Fibroblast of skin of scalp (primary cell): ENCODE results near the gene CCDC57.

Experiments
- DNase-seq: peaks from one replicate; pipeline ENCODE4 v3.0.0-alpha.2; 2013

CCDC57 gene

DNA sequence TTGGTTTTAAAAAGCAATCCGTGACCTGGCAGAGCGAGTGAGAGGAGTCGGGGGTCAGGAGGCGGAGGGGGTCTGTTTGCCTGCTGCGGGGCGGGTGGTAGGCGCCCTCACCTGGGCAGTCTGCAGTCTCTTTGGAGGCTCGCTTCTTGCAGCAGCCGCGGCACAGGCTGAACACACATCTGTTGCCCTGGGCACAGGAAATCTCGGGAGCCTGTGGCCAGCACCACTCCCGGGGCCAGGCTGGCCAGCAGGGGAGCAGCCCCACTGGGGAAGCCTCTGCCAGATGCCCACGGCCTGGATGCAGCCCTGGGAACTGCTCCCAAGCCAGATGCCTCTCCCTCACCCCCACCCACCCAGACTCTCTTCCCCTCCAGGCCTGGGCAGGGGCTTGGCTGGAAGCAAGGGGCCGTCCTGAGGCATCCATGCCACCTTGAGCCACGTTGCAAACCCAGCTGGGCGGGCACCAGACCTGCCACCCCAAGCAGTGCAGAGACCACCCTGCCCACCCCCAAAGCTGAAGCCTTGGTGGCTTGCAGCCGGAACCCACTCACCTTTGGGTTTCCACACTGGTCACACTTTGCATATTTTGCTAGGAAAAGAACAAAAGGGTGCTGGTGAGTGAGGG lies 154.3 kb downstream of the CCDC57 start:
- DNase-seq = no peak

GRCh38 chr17:82056729-82057621 lies 155.7 kb downstream of the CCDC57 start:
- no peak for DNase-seq

- no peak for DNase-seq
Observed at GRCh38 chr17:82055965-82056728, 156.5 kb downstream of the CCDC57 start.

DNA sequence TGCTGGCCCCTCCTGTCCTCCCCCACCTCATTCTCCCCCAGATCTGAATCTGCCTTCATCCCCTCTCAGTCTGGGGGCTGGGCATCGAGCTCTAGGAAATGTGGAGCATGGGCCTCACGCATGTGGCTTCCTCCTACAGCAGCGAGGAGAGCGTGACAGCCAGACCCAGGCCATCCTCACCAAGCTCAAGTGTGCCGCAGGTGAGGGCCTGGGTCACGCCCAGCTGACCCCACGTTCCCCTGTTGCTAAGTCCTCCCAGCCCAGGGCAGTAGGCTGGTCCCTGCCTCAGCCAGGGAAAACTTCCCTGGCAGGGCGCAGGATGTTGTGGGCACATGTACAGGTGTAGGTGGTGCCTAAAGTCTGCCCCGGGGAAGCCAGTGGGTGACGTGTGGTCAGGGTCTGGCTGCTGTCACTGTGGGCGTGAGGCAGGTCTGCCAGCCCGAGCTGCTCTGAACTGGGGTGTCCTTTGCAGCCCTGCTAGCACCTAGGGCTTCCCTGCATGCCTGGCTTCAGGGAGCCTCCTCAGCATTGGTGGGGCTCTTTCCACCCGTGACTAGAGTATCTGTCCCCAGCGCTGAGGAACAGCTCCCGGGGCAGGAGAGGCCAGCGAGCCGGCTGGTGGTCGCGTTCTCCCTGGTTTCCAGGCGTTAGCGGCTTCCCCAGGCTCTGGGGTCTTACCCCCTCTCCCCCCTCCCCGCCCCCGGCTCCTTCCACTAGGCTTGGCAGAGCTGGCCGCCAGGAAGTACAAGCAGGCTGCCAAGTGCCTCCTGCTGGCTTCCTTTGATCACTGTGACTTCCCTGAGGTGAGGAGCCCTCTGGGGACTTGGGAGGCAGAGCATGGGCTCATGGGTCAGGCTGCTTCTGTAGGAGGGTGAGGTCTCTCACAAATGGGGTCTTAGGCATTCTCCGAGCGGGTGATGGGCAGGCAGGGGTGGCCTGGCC lies 157.3 kb downstream of the CCDC57 start:
- no peak for DNase-seq

DNA sequence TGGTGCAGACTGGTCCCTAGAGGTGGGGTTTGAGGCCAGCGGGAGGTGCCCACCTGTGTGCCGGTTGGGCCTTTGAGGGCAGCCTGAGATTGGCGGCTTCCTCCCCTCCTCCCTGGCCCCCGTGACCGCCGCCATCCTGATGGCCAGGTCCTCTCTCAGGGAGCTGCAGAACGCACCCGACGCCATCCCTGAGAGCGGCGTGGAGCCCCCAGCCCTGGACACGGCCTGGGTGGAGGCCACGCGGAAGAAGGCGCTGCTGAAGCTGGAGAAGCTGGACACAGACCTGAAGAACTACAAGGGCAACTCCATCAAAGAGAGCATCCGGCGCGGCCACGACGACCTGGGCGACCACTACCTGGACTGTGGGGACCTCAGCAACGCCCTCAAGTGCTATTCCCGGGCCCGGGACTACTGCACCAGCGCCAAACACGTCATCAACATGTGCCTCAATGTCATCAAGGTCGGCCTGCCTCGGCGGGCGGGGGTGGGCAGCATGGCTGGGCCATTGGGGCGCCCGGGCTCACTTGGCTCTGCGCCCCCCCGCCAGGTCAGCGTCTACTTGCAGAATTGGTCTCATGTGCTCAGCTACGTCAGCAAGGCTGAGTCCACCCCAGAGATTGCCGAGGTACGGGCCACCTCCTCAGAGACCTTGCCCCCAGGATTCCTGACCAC lies 158.2 kb downstream of the CCDC57 start:
- no peak for DNase-seq

DNA sequence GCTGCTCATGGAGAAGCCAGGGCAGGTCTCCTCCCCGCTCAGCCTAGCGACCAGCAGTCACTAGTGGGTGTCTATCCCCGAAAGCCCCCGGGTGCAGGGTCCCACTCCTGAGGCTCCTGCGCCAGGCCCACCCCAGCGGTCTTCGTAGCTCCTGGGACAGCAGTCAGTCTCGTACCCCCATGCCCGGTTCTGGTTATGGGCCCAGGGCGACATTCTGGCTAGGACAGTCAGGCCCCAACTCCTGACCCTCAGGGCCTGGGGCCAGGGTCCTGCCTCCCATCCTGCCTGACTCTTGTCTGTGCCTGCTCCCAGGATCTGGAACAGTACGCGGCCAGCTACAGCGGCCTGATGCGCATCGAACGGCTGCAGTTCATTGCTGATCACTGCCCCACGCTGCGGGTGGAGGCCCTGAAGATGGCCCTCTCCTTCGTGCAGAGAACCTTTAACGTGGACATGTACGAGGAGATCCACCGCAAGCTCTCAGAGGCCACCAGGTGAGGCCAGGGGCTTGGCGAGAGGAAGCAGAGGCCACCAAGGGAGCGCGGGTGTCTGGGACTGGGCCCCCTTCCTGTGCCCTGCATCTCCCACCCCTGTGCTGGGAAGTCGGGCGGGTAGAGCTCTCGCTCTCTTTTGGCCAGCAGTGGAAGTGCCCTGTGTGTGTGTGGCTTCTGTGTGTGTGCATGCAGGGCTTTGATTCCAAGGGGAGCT lies 158.9 kb downstream of the CCDC57 start:
- DNase-seq = no peak

- no peak for DNase-seq
Observed at GRCh38 chr17:82053130-82053529, 159.5 kb downstream of the CCDC57 start.

DNA sequence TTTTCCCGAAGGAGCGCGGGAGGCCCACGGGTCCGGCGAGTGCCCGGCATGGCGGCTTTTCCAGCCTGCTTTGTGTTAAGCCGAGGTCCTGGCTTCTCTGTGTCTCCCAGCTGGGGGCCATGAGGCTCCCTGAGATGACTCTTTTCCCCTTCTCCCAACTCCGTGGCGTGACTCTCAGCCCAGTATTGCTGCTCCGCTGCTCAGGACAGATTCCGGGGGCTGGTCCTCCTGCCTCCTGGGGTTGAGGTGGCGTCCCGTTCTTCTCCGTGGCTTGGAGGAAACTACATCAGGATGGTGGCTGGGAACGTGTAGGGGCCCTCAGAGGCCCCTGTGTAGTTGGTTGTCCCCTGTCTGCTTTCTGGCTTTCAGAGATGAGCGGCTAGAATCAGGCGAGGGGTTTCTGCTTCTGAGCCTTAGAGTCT lies 160.0 kb downstream of the CCDC57 start:
- no peak for DNase-seq

DNA sequence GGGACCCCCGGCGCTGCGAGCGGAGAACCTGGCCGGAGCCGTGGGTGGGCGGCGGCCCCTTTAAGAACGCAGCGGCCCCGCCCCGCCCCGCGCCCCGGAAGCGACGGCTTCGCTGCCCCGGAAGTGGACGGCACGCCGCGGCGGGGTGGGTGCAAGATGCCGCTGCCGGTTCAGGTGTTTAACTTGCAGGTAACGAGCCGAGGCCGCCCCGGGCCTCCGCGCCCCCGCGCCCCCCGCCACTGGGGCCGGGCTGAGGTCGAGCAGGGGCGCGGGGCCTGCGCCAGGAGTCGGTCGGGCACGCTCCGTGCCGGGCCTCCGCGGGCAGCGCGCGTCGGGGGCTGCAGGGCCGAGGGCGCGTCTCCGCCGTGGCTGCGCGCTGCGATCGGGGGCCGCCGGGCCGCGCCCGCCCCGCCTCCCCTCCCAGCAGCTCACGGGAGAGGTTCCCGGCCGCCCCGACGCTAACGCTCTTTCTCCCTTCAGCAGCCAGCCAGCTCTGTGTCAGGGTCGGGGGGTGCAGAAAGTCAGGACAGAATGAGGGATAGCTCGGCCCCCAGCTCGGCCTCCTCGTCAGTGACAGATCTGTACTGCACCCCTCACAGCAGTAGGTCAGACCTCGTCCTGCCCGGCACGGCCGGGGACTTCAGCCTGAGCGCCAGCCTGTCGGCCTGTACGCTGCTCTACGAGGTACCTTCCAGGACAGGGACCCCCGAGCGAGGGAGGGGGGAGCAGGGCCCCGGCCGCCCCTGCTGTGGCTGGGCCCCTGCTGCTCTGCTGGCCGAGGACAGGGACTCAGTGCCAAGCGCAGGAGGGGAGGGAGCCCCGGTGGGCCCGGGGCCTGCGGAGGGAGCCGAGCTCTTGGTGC lies 160.6 kb downstream of the CCDC57 start, which contains the start of the genes GPS1 and RFNG:
Gene GPS1, plus strand, starts transcription at position 123 of the 862 bp plus-strand sequence. Its CDS starts 34 bp downstream, at position 157.
Gene RFNG, minus strand, starts transcription at position 36 of the 862 bp plus-strand sequence. CDS start 45 bp downstream, outside the sequence.
- DNase-seq = peak; percentile 55
